ENCODE measurements around the gene MYO1E. TPM values are rescaled to one million over a fixed set of nuclear protein-coding genes. Genes with fewer than 3 reads are reported as not detected.

The MYO1E gene
- total RNA-seq, 4 donors from 2014 or later, result 49.7 to 135 (median 82.2) TPM

- intact Hi-C loops (cut with DNase I), result no loop called here
- WGBS, 2 donors, result 56 to 64% methylated on average over 6 of the region's 6 CpGs
- no peaks in the 10 kb centered on the region for H3K27me3 ChIP-seq
- peak overlapping the region in 1 of 4 donors; percentile 19 for H3K27ac ChIP-seq
- H3K4me1 ChIP-seq, result peaks cover 5 to 18% (median 5%) of the 10 kb centered on the region in 3 donors
- TF ChIP-seq, protein P1, sequence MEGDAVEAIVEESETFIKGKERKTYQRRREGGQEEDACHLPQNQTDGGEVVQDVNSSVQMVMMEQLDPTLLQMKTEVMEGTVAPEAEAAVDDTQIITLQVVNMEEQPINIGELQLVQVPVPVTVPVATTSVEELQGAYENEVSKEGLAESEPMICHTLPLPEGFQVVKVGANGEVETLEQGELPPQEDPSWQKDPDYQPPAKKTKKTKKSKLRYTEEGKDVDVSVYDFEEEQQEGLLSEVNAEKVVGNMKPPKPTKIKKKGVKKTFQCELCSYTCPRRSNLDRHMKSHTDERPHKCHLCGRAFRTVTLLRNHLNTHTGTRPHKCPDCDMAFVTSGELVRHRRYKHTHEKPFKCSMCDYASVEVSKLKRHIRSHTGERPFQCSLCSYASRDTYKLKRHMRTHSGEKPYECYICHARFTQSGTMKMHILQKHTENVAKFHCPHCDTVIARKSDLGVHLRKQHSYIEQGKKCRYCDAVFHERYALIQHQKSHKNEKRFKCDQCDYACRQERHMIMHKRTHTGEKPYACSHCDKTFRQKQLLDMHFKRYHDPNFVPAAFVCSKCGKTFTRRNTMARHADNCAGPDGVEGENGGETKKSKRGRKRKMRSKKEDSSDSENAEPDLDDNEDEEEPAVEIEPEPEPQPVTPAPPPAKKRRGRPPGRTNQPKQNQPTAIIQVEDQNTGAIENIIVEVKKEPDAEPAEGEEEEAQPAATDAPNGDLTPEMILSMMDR (IDR thresholded peaks at IDR 0.05), result no peak
- no peak for TF ChIP-seq POLR2A (IDR thresholded peaks at IDR 0.05)
- no peak overlapping the region for H3K4me3 ChIP-seq
- no peaks in the 10 kb centered on the region for H3K36me3 ChIP-seq
- H3K9me3 ChIP-seq, result no peaks in the 10 kb centered on the region
- no peak for DNase-seq
These were observed 42.9 kb downstream of the MYO1E start for GRCh38 chr15:59329570-59330350.

- intact Hi-C loops (cut with DNase I), result no loop called here
- DNase-seq, result no peak
- H3K4me3 ChIP-seq, result no peak overlapping the region
- H3K27ac ChIP-seq, result peak overlapping the region in 1 of 4 donors; percentile 19
- H3K9me3 ChIP-seq, result no peaks in the 10 kb centered on the region
- peaks cover 5 to 18% (median 5%) of the 10 kb centered on the region in 3 donors for H3K4me1 ChIP-seq
- TF ChIP-seq POLR2A (IDR thresholded peaks at IDR 0.05), result no peak
- TF ChIP-seq, protein P1 (IDR thresholded peaks at IDR 0.05), result no peak
- 70 to 75% methylated on average over 3 to 4 of the region's 4 CpGs for WGBS, 2 donors
- no peaks in the 10 kb centered on the region for H3K36me3 ChIP-seq
- no peaks in the 10 kb centered on the region for H3K27me3 ChIP-seq
These were observed 43.6 kb downstream of the MYO1E start for GRCh38 chr15:59329091-59329490.

DNA sequence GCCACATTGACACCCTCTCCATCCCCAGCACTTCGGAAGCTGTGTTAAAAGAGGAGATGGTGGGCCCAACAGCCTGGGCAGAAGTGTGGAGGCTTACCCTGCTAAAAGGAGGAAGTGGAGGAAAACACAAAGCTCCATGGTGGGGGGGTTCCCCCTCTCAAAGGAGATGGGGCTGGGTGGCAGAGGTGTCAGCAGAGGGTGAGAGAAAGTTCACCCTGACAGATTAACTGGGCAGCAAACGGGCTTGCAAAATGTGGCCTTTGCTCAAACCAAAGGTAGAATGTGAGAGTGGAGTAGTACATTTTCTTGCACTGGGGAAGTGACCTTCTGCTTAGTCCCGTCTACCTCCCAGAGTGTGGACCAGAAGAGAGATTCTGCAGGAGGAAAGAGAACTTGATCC is 44.7 kb downstream of the MYO1E start:
- WGBS, 2 donors, result 86 to 87% methylated on average over 3 of the region's 3 CpGs
- Histone ChIP-seq H3K36me3 (no peaks in the 10 kb centered on the region), H3K4me3 (no peak overlapping the region), H3K4me1 (peaks cover 0 to 18% (median 5%) of the 10 kb centered on the region in 3 donors), H3K27me3 (no peaks in the 10 kb centered on the region), H3K27ac (no peak overlapping the region), H3K9me3 (no peaks in the 10 kb centered on the region)
- TF ChIP-seq, protein P1 (IDR thresholded peaks at IDR 0.05), result no peak
- TF ChIP-seq POLR2A (IDR thresholded peaks at IDR 0.05), result no peak
- no peak for DNase-seq
- intact Hi-C loops (cut with DNase I), result no loop called here

- Histone ChIP-seq H3K9me3 (no peaks in the 10 kb centered on the region), H3K4me3 (no peak overlapping the region), H3K27me3 (no peaks in the 10 kb centered on the region), H3K36me3 (no peaks in the 10 kb centered on the region), H3K27ac (no peak overlapping the region), H3K4me1 (peaks cover 0 to 18% (median 5%) of the 10 kb centered on the region in 3 donors)
- intact Hi-C loops (cut with DNase I), result no loop called here
- WGBS, 2 donors, result 74 to 94% methylated on average over 6 of the region's 6 CpGs
- TF ChIP-seq POLR2A (IDR thresholded peaks at IDR 0.05), result no peak
- TF ChIP-seq, protein P1 (IDR thresholded peaks at IDR 0.05), result no peak
- DNase-seq, result no peak
These were observed 45.8 kb downstream of the MYO1E start for GRCh38 chr15:59326856-59327255.

DNA sequence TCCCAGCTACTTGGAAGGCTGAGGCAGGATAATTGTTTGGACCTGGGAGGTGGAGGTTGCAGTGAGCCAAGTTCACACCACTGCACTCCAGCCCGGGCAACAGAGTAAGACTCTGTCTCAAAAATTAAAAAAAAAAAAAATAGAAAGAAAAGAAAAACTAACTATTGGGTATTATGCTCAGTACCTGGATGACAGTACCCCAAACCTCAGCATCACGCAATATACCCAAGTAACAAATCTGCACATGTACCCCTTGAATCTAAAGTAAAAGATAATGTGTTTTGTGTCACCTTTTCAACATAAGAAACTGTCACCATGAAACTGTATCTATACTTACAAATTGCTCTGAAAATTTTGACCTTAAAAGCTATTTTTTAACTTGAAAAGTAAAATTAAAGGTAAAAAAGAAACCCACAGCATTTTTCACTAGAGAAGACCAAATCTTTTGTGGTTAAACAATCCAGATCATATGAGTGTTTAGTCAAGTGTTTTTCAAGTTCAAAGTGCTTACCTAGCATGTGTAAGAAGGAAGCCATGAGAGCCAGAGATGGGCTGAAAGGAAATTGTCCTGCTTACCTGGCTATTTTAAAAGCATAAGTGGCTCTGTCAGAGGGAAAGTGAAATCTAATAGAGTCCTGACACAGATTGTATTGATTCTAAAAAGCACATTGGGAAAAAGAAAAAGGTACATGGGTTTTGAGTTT is 50.5 kb downstream of the MYO1E start:
- 84 to 92% methylated on average over 1 to 2 of the region's 2 CpGs for WGBS, 2 donors

More for the DNA sequence above, 50.5 kb downstream of the MYO1E start:
- Histone ChIP-seq H3K27ac (no peak overlapping the region), H3K36me3 (no peaks in the 10 kb centered on the region), H3K4me1 (peaks cover 0 to 6% (median 0%) of the 10 kb centered on the region in 3 donors), H3K27me3 (no peaks in the 10 kb centered on the region), H3K4me3 (no peak overlapping the region), H3K9me3 (no peaks in the 10 kb centered on the region)
- TF ChIP-seq, protein P1 (IDR thresholded peaks at IDR 0.05), result no peak
- intact Hi-C loops (cut with DNase I), result no loop called here
- no peak for DNase-seq
